Hypothalamus (tissue), 51 donors: Measurements from ENCODE around the gene LOXHD1.
A peak's percentile ranks its signal among the peaks of the same experiment; 100 is the strongest.

Experiments
- DNase-seq, 51 donors: peaks; one replicate each; lab custom pipeline; 2025; lab: John Stamatoyannopoulos, UW

Gene LOXHD1

DNA sequence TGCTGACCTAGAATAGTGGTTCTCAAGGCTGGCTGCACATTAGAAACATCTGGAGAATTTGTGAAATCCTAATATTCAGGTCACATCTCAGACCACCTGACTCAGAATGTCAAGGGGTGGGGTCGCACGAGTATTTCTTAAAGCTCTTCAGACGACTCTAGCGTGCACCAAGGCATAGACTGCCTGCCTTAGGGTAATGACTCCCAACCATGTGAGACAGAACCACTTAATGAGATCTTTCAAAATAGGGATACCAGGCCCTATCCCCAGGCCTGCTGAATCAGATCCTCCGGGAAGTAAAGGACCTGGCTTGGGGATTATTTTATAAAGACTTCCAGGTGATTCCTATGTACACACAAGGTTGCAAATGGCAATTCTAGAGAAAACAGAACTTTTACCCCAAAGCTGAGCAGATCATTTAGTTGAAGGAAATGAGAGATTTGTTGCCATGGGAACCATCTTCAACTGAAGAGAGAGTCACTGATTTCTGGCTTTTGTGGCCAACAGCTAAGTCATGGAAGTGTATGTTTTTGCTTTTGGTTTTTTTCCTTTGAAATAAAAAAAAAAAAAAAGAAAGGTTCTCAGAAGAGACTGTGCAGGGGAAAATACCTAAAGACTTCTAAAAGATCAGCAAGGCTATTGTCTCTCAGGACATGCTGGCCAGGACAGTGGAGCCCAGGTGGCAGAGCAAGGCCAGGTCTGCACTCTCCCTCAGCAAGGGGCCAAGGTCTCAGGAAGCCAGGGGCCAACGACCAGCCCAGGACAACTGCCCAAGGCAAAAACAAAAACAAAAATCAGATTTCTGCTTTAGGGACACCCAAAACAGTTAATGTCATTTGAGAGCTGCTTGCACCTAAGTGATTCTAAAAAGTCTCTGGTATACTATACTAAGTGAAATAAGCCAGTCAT, 15.3 kb upstream of the LOXHD1 start:
- peak in 1 of 51 donors; percentile 6 for DNase-seq

DNA sequence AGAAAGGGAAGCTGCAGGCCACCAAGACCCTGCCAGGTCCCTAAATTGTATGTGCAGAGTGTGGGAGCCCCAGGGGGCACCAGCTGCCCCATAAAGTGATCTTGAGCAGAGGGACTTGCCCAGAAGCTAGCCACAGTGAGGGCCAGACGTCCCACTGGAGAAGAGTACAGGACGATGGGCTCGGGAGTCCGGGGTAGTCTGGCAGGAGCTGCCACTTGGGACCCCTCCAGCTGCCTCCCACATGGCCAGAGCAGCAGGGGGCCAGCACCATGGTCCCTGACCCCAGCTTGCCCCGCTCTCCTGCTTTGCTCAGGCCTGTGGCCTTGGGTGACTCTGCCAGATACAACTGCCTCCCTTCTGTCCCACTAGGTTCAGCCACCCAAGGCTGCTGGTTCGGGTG, 11.7 kb upstream of the LOXHD1 start:
- DNase-seq: no peak

- peak in 5 of 51 donors; percentile 4 to 11 (median 9) for DNase-seq
These were observed 11.1 kb upstream of the LOXHD1 start for GRCh38 chr18:46668135-46668534.

DNA sequence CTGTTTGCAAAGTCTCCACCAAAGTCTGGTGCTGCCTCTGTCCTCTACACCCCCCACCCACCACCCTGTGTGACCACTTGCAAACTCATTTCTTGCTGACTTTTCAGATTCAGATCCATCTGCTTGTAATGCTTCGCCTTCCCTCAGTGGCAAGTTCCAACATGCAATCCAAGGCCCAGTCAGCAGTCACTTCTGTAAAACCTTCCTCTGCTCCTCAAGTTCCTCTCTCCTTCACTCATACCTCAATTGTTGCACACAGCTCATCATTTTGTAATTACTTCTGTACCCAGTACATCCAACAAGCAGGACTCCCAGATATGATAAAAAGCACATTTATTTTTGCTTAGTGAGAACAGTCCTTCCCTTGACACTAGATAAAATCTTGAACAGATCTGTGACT, 6.5 kb upstream of the LOXHD1 start:
- no peak for DNase-seq

GRCh38 chr18:46660957-46661749, 4.1 kb upstream of the LOXHD1 start:
- peak; percentile 3 to 91 (median 69) for DNase-seq

GRCh38 chr18:46659484-46659883, 2.5 kb upstream of the LOXHD1 start:
- DNase-seq: no peak

GRCh38 chr18:46656326-46657114, 500 bp downstream of the LOXHD1 start:
- DNase-seq: no peak

- DNase-seq: no peak
These were observed 4.6 kb downstream of the LOXHD1 start for GRCh38 chr18:46652372-46652771.

- no peak for DNase-seq
These were observed 6.3 kb downstream of the LOXHD1 start for GRCh38 chr18:46650681-46651080.

DNA sequence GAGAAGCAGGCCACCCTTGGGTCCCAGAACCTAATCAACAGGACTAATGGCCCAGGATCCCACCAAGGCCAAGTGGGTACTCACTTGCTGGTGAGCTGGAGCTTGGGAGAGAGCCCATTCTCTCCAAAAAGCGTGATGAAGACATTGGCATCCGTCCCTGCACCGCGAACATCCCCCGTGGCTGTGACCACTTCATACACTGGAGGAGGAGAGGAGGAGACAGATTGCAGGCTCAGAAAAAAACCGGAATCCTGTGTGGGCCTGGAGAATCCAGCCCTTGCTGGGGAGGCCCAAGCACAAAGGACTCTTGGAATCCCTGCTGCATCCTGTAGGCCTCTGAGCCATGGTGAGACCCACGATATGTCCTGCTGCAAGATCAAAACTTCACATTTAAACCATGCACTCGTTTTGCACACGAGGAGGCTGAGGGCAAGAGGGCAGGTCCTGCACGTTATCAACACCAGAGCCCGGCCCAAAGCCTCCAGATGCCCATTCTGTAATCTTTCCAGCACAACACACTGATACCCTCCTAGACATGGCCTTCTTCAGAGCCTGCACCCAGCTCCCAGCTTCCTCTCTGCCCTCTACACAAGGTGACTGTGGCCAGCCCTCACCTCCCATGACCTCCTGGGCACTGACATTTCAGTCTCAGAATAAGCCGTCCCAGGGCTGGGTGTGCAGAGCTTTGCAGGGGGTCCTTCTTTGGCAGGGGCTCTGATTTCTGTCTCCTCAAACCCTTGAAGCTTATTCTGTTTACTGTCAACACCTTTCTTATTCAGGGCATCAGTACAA, 7.8 kb downstream of the LOXHD1 start:
- DNase-seq: peak in 1 of 51 donors; percentile 57

DNA sequence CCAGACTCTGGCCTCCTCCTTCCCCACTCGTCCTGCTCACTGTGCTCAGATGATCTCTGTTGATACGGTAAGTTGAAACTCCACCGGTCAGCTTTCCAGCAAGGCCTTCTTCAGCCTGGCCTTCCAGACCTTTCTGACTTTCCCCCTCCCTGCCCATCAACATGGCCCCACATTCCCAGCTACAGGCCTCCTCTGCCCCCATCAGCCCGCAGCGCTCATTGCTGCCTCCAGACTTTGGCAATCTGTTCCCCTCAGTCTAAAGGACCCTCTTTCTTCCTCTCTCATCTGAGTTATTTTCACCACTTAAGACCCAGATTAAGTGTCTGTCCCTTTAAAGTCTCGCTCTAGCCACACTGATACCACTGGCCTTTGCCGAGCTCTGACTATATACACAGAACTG, 10.6 kb downstream of the LOXHD1 start:
- no peak for DNase-seq

GRCh38 chr18:46642561-46642960, 14.5 kb downstream of the LOXHD1 start:
- DNase-seq: no peak

GRCh38 chr18:46641917-46642316, 15.1 kb downstream of the LOXHD1 start:
- DNase-seq: peak in 1 of 51 donors; percentile 19

- no peak for DNase-seq
These were observed 17.6 kb downstream of the LOXHD1 start for GRCh38 chr18:46639386-46639785.

DNA sequence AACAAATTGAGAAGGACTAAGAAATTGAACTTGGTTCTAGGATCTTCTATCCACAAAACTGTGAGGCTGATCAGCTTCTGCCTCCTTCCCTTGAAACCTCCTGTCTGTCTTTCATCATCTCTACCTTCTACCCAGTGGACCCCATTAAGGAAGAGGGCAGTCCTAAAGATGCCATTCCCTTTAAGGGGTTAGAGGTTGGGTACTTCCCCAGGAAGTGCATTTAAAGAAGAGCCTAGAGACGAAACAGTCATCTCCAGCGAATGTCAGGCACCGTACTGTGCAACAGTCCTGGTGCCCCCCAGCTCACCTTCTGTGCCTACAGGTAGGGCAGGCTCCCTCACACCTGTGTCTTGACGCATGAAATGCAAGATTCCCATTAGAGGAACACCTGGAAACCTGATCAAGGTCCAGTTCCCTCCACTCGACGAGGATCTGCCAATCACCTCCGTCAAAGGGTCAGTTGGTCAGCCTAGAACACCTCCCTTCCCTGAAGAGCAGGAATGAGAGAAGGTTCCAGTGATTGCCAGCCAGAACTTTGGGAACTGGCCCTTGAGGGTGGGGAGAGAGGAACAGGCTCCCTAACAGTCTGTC, 20.9 kb downstream of the LOXHD1 start:
- DNase-seq: no peak

DNA sequence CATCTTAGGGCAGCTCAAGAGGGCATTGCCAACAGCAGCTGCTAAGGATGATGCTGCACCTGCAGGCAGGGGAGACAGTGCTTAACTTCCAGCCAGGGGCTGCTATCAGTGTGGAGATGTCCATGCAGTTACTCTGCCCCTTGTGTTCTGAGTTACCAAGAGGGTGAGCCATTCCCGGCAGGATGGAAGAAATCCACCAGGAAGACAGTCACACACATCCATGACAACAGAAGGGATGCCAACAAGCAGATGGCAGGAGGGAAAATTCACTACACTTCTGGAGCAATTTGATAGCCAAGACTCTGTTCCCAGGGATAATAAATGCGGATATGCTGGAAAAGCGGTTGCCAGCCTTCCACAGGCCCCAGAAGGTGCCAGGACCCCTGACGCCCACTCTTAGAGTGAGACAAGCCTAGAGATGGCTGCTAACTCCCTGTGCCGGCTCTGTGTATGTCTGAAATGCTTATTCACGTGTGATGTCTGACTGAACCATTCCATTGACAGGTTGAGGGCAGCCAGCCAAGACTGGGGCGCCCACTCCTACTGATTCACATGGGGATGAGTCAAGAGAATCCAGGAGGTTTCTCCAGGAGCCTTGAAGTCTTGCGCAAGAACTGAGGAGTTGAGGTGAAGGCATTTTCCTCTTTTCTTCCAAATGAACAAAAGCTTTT, 24.5 kb downstream of the LOXHD1 start:
- DNase-seq: peak in 4 of 51 donors; percentile 10 to 80 (median 47)

DNA sequence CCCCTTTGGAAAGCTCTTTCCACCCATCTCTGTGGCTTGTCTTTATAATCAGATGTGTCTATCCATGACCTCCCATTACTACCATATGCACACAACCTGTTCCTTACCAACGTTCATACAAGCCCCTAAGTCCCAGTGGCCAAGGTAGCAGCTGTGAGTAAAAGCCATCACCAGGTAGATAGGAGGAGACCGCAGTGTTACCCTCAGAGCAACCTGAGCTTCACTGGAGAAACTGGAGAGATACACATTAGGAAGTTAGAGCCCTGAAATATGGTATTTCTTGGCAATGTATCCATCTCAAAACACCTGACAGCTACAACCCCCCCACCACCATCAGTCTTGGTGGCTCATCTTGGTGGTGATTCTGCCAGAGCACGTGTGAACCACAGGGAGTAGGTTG, 26.0 kb downstream of the LOXHD1 start:
- no peak for DNase-seq

- peak in 1 of 51 donors; percentile 21 for DNase-seq
These were observed 26.9 kb downstream of the LOXHD1 start for GRCh38 chr18:46630160-46630559.

DNA sequence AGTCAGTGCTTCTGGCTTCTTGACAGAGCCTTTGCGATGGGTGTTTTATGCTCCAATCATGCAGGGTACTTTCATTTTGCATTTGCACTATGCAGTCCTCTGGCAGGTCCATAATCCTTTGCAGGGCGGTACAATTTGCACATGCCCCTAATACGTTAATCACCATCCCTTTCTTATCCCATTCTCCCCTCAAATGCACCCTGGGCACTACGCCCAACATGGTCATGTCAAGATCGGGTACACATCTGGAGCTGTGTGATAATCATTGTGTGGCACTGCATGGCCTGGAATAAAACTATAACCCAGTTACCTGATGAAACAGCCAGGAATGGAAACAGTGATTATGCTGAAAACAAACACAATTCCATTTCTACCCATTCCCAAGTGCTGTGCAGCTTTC, 27.7 kb downstream of the LOXHD1 start:
- no peak for DNase-seq
